NCI-H2227 (cell line): ENCODE measurements around the gene IQSEC1.

Source experiments
- DNase-seq: peaks from one replicate; lab custom pipeline; 2025; ENCODE audit not compliant: unreplicated experiment; lab: John Stamatoyannopoulos, UW

IQSEC1 gene

DNA sequence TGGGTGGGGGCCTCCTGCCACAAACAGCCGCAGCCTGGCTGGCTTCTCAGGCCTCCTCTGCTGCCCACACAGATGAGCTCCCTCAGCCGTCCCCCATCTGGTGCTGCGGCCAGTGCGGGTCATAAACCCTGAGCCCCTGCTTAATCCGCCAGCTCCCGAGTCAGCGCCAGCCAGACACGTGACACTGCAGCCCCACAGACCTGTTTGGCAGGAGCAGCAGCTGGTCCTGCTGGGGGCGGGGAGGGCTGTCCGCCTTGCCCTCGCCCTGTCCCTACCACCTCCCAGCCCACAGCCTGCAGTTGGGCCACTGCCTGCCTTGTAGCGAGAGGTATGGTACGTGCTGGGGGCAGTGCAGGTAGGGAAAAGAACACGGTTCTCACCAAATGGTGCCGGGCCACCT is 86.2 kb downstream of the IQSEC1 start:
- no peak for DNase-seq

DNA sequence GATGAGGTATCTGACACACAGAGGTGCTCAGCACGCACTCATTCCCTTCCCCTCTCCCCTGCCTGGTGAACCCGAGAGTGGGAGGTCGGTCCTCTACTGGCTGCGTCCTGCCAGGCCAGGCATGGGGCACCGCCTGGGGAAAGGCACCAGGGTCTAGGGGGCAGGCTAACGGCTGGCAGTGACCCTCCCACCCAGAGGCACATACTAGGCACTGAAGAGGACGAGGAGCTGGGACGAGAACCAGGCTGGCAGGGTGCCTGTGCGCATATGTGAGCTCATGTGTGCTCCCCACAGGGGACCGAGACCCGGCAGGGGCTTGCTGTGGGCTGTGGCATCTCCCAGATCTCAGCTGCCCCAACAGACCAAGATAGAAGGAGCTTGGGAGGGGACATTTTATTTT is 86.7 kb downstream of the IQSEC1 start:
- DNase-seq = no peak

- DNase-seq = no peak
Measured at GRCh38 chr3:12986031-12986430, 87.2 kb downstream of the IQSEC1 start.

DNA sequence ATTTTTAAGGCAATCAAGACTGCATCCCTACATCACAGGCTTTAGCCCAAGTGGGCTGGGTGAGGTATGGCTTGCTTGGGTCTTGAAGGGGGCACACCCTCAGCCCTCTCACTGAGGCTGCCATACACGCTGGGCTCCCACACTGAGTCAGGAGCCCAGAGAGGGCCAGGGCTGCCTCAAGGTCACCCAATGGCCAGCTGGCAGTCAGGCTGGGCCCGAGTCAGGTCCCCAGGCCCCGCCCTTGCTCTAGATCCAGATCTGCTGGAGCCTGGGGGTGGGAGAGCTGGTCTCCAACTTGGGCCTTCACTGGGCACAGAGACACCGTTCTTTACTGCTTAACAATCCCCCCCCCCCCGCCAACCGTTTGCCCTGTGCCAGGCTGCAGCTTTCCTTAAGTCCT is 88.1 kb downstream of the IQSEC1 start:
- no peak for DNase-seq

GRCh38 chr3:12984023-12984823 is 89.0 kb downstream of the IQSEC1 start:
- peak; percentile 40 for DNase-seq

DNA sequence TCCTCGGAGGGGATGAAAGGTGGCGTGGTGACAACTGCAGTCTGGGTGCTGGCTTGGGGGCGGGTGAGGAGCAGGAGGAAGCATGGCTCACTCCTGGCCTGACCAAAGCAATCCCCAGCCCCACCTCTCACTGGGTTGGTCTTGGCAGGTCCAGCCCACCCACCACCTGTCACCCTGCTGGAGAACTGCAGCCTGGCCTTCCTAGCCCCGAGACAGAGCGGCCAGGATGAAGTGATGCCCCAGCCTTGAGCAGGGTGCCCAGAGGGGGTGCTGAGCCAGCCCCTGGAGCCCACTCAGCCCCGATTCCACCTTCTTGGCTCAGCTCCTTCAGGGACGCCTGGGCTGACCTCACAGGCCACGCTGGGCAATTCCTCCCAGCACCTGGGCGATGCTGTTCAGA is 89.9 kb downstream of the IQSEC1 start:
- DNase-seq = no peak

- no peak for DNase-seq
Measured at GRCh38 chr3:12982619-12983101, 90.6 kb downstream of the IQSEC1 start.

- DNase-seq = no peak
Measured at GRCh38 chr3:12981306-12982275, 91.6 kb downstream of the IQSEC1 start.

DNA sequence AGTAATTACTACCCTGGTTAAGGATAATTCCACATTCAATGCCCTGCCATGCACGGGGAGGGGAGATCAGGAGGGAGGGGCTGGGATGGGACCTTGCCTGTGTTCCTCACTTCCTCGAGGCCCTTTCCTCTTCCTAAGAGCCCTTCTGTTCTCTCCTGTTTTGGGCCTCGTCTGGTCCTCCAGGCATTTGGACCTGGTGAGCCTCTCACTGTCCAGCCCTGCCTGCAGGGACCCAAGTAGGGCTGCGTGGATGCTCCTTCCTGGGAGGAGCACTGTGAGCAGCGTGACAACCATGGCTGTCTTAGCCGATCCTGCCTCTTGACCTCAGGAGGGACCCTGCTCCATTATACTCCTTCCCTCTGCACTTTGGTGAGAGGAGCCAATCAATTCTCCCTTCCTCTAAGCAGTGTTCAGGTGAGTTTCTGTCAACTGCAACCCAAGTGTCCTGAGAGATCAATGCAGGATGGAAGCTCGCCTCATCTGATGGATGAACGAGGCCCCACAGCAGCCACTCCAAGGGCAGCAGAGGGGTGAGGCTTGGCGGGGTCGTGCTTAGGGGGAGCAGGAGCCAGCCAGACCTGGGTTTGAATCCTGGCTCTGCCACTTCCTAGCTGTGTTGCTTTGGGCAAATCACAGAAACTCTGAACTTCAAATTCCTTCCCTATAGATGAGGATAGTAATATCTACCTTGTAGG is 92.5 kb downstream of the IQSEC1 start:
- peak; percentile 33 for DNase-seq

GRCh38 chr3:12979947-12980487 is 93.2 kb downstream of the IQSEC1 start:
- DNase-seq = no peak

GRCh38 chr3:12979151-12979946 is 93.9 kb downstream of the IQSEC1 start:
- no peak for DNase-seq

- DNase-seq = no peak
Measured at GRCh38 chr3:12978682-12979081, 94.5 kb downstream of the IQSEC1 start.

DNA sequence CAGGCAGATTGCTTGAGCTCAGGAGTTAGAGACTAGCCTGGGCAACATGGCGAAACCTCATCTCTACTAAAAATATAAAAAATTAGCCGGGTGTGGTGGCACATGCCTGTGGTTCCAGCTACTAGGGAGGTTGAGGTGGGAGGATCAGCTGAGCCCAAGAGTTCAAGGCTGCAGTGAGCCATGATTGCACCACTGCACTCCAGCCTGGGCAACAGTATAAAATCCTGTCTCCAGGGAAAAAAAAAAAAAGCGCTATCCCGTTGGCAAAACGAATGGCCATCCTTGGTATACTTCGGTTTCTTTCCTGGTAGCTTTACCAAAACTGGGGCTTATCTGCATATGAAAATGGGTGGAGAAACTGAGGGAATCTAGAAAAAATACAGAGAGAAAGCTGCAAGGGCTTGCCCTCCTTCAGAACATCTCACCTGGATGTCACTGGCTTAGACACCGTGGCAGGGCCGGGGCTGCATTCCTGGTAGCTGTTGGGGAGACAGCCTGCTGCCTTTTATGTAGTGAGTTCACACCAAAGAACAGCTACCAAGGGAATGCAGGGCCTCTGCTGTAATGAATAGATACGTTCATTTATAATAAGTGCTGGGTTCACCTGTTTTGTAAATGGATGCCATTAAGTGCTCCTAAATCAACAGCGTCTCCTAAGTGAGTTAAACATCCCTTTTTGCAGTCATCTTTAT is 96.0 kb downstream of the IQSEC1 start:
- no peak for DNase-seq

GRCh38 chr3:12975748-12976522 is 97.3 kb downstream of the IQSEC1 start:
- no peak for DNase-seq

GRCh38 chr3:12974819-12975218 is 98.4 kb downstream of the IQSEC1 start:
- DNase-seq = no peak

- no peak for DNase-seq
Measured at GRCh38 chr3:12974334-12974733, 98.9 kb downstream of the IQSEC1 start.

DNA sequence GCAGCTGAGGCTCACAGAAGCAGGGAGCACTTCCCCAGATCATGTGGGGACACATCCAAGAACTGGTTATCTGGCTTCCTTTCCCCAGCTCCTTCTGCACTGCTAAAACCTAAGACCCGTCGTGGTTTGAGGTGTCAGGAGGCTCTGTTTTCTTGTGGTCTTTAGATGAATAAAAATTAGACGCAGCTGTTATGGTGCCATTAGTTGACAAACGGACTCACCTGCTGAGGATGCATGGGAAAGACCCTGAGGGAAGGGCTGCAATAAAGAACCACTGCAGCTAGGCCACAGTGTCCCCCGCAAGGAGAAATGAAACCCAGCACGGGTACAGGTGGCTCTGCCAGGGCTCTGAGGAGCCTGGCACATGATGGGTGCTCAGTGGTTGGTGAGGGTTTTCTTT is 99.4 kb downstream of the IQSEC1 start:
- no peak for DNase-seq

GRCh38 chr3:12972781-12973702 is 100.2 kb downstream of the IQSEC1 start:
- no peak for DNase-seq
